ENCODE measurements around the gene CLEC16A. TPM values are rescaled to one million over a fixed set of nuclear protein-coding genes. Genes with fewer than 3 reads are reported as not detected.

Gene CLEC16A
- total RNA-seq, 1 experiment from 2014 or later, result 10.8 TPM

DNA sequence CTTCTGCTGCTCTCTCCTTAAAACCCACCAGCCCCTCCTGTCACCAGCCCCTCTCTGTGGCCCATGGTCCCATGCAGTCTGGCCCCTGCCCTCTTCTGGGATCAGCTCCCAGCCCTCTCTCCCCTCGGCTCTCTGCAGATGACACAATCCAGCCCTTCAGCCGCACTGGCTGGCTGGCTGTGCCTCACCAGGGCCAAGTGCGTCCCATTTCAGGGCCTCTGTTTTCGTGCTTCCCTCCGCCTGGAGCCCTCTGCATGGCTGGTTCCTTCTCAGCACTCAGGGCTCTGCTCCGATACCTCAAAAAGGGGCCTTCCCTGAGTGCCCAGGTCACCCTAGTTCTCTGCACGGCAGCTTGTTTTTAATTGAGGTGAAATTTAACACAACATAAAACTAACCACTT, 187.3 kb downstream of the CLEC16A start:
- DNase-seq (ENCODE audit: extremely low read depth, low read depth), result no peak

DNA sequence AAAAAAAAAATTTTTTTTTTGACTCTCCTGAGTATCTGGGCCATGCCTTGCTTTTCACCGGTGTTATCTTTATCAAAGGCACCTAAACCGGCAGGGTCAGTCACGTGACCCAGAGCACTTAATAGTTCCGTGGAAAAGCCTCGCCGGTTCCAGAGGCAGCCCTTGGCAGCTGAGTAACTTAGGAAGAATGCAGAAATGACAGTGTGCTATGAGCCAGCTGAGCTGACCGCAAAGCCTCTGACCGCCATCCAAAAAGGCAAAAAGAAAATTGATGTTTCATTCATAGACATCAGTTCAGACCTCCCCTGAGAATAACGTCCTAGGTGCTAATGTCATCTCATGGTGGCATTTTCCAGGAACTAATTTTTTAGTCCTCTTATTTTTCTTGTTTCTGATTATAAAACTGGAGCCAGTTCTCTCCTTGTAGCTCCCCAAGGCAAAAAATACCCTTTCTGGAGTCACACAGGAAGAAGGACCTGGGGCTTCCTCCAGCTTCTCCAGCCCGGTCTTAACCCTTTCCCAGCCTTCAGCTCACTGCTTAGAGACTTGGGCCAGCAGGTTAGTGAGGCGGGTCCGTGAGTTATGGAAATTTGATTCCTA, 189.1 kb downstream of the CLEC16A start:
- DNase-seq (ENCODE audit: extremely low read depth, low read depth), result peak; percentile 68

DNA sequence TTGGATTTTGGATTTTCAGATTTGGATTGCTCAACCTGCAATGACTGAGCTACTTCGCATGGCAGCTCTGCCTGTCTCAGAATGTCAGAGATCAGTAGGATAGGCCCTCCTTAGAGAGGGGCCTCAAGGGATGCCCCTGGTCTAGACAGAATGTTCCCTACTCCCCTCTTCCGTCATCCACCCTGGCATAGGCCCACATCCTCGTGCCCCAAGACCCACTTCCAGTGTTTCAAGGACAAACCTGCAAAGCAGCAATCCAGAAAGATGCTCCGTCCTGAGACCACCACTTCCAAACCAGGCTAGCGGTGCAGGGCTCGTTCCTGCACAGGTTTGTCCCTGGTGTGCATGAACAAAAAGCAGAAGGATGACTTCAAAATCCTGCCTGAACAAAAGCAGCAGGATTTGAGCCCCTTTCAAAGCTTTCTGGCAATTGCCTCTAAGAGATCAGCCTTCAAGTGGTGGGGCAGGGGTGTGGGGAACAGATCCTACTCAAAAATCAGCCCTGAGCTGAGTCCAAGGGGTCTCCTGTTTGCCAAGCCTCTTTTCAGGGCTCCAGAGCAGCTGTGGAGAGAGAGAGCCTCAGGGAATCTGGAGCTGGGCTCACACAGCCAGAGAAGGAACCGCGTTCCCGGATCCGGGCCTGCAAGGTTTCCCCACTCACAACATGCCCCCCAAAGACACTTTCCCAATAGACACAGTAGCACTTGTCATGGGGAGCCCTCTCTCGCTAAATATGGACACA, 190.5 kb downstream of the CLEC16A start:
- DNase-seq (ENCODE audit: extremely low read depth, low read depth), result no peak

DNA sequence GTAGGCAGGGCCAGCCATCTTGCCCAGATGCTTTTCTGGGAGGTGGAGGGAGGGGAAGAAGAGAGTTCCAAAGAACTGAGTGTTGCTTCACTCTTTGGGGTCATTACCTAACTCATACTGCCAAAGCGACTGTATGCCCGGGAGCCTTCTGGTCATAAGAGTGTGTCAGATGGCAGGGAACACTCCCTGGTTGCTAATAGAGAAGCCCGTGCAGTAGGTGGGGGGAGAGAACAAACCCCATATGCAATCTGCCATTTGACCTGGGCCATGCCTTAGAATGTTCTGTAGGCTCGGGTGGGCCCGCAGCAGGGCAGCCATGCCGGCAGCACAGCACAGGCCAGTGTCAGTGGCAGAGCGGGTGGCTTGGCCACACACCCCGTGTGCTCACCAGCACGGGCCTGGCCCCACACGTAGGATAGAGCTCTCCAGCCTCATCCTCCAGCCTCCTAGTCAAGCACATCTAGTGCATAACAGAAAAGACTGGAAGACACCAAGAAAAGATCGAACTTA, 191.2 kb downstream of the CLEC16A start:
- DNase-seq (ENCODE audit: extremely low read depth, low read depth), result no peak

DNA sequence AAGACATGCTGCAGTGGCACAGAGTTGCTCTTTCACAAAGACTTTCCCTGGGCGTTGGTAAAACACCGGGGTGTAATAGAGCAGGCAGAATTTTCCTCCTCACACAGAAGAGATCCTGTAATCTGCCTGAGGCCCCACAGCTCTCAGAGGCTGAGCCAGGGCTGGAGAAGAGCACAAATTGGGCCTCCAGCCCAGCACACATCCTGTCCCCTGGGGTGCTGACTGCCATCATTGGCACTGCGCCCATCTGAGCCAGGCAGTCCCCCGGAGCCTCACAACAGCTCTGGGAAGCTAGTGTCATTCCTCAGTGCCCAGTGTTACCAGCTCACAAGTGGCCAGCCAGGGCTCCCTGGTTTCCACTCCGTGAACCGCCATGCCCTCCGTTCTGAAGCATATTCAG, 192.2 kb downstream of the CLEC16A start:
- no peak for DNase-seq (ENCODE audit: extremely low read depth, low read depth)

DNA sequence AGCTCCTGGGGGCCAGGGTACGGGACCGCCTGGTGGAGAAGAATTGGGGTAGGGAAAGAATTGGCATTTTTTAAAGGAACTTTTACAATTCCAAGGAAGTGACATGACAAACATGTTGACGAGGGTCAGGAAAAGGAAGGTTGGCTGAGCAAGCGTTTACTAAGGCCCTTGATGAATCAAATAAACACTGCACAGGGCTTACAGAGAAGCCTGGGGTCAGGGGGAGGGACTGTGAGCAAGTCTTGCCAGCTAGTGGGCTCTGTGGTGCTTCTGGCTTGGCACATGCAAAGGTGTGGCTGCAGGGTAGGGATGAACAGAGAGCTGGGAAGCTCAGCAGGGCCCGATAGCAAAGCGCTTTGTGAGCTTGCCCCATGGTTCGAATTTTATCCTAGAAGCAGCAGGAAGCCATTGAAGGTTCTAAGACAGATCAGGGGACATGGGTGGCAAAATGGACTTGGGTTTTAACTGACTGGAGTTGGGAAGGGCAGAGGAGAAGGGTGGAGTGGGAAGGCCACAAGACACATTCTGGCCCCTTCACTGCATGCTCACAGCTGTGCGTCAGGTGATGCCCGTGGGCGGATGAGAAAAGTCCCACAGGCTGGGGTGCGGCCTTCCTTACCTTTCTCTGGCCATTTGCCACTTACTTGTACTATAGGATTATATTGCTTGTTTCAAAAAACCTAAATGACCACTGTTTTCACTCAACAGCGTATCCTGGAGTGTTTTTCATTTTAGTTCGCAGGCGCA, 193.8 kb downstream of the CLEC16A start:
- no peak for DNase-seq (ENCODE audit: extremely low read depth, low read depth)

DNA sequence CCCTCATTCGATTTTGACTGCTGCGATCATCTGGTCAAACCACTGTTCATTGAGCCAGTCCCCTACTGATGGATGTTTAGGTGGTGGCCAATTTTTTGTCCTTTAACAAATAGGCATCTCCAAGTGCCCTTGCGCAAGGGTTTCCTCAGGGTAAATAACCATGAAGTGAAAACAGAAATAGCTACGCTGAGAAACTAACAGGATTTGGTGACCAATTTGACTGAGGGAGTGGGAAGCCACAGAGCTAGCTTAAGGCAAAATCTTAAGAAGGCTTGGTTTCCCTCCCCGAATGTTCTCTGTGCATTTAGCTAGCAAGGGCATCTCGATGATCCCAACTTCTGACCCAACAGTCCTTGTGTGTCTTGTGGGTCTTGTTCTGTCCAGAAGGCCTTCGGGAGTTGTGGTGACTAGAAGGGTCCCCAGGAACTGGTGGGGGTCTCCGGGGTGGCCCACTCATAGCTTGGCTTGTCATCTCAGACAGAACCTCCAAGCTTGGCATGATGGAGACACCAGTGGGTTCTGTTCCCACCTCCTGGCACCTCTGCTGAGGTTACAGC, 194.5 kb downstream of the CLEC16A start:
- peak; percentile 66 for DNase-seq (ENCODE audit: extremely low read depth, low read depth)

DNA sequence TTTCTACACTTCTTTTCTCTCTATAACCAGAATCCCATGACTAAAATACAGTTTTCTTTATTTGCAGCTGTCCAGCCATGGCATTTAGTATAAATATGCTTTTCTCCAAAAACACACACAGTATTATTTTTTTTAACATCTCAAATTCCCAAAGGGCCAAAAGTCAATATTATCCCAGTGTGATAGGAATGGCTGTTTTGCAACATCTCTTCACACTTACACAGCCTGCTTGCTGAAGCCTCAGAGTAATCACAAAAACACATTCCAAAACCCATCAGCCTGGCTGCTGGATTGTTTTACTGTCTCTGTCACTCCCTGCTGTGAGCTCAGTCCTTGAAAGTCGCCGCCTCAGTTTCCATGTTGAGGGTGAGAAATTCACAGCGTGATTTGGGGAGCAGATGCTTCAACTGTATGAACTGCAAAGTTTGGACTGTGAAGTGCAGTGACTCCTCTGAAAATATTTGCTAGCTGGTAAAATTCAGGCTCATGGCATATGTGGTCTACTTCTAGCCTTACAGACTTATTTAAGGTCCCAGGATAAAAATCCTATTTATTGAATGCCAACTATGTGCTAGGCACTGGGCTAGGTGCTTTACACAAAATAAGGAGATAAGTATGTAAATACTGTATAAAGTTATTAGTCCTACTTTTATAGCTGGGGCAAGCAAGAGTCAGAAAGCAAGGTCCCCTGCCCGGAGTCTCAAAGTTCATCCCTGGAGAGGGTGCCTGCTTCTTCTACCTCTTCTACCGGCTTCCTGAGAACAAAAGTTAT, 195.1 kb downstream of the CLEC16A start:
- DNase-seq (ENCODE audit: extremely low read depth, low read depth), result peak; percentile 83

DNA sequence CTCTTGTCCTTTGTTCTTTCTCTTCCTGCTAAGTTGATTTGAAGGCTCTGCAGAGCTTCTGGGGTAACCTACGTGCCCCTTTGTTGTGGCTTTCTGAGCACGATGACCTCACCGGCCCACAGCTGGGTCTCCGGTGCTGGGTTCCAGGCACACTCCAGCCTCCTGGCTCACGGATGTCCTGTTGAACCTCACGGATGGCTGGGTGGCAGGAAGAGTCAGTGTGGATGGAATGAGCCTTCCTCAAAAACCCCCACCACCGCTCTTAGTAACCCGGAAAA, 195.7 kb downstream of the CLEC16A start:
- no peak for DNase-seq (ENCODE audit: extremely low read depth, low read depth)

DNA sequence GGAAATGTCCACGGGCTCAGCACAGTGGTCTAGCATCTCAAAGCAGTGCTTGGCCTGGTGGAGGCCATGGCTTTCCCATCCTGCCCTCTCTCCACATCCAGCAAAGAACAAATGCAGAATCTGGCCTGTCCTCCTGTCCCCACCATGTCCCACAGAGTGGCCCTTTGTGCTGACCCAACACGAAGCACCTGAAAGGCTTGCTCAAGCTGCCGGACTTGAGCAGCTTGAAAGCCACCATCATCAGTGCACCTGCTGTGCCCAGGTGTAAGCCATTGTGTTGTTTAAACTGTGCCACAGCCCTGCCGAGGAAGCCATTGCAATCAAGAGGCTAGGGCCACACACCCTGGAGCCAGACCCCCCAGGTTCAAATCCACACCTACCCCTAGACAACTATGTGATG, 196.1 kb downstream of the CLEC16A start:
- no peak for DNase-seq (ENCODE audit: extremely low read depth, low read depth)

DNA sequence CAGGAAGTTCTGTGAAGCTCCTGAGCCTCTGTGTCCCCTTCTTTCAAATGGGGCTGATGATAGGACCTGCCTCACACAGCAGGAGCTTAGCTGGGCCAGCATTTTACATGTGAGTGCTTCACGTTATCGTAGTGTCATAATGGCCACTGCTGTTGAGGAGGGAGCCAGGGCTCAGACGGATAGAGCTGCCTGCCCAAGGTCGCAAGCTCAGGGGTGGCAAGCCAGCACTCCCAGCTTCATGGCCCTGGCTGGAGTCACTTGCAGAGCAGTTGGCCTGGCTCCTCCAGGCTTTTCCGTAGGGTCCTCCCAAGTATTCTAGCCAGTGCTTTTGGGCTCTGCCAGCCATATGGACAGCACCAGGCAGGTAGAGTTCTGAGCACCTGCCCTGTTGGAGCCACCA, 196.5 kb downstream of the CLEC16A start:
- DNase-seq (ENCODE audit: extremely low read depth, low read depth), result no peak

DNA sequence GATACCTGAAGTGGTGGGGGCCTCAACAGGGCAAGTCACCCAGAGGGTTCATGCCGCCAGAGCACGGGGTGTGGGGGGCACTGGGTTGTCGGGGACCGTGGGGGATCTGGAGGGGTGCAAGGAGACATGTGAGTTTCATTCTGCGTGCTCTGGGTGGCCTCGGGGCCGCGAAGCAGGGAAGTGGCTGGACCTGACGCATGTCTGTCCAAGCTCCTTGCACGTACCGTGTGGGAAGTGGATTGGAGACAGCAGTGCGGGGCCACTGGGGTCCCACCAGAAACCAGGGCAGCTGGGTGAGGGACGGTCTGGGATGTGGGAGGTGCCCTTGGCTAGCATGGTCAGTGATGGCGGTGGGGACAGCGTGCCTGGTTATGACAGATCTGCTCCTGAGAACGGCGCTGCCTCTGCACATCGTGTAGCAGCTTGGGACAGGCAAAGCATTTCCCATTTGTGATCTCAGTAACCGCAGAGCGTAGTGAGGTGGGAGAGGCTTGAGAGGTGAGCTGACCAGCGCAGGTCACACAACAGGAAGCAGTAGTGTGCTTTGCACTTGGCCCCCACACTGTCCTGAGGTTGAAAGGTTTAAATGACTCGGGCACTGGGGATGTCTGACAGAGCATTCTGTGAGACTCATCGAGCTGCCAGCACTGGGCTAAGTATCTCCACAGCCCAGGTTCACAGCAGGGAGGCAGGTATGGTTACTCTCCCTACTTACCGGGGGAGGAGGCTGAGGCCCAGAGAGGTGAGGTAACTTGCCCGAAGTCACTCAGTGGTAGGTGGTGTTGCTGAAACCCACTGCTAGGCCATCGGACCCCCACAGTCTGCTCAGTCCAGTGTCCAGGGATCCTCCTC, 197.3 kb downstream of the CLEC16A start:
- no peak for DNase-seq (ENCODE audit: extremely low read depth, low read depth)

DNA sequence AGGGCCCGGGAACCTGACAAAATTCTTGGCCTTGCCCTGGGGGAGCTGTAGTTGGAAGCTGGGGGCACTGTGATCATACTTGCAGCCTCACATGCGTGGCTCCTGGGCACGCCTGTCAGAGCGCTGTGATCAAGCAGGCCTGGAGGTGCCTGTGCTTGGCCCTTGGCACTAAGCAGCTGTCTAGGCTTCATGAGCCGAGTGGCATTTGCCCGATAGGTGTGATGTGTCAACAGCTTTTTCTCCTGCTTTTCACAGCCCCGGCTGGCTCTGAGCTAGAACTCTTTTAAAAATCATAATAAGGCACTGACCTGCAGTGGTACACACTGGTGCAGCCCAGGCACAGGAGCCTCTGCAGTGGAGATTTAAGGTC, 197.9 kb downstream of the CLEC16A start:
- no peak for DNase-seq (ENCODE audit: extremely low read depth, low read depth)

DNA sequence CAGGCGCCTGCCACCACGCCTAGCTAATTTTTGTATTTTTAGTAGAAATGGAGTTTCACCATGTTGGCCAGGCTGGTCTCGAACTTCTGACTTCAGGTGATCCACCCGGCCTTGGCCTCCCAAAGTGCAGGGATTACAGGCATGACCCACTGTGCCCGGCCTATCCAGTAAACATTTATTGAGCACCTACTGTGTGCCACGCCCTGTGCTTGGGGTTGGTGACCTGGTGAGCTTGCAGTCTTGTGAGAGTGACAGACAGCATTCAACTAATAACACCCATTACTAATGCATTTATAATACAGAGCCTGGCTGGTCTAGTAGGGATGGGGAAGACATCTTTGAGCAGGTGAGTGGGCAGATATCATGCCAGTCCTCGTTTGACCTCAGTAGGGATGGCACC, 198.6 kb downstream of the CLEC16A start:
- DNase-seq (ENCODE audit: extremely low read depth, low read depth), result no peak

DNA sequence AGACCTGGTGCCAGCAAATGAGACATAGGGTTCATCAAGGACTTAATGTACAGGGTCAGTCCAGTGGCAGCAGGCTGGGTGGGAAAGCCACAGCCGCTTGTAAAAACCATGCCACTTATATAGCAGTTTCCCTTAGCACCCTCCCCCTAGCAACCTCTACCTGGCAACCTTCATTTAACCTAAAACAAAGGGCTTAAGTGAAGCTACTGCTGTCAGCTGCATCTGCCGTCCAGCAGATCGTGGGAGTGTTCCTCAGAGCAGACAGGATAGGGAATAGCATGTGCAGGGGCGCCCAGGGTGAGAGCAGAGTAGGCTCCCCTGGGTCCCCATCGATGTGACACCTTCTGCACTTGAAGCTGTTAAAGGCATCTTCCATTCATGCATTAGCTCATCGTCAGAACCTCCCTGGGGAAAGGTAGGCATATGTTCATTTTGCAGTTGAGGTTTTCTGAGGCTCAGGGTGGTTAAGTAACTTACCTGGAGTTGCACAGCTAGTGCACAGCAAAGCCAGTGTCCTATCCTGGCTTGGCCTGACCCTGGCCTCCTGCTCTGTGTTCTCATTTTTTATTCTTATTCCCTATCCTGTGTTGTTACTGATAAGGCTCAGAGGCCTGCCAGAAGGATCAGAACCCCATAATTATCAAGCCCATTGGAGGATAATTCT, 199.1 kb downstream of the CLEC16A start:
- no peak for DNase-seq (ENCODE audit: extremely low read depth, low read depth)

DNA sequence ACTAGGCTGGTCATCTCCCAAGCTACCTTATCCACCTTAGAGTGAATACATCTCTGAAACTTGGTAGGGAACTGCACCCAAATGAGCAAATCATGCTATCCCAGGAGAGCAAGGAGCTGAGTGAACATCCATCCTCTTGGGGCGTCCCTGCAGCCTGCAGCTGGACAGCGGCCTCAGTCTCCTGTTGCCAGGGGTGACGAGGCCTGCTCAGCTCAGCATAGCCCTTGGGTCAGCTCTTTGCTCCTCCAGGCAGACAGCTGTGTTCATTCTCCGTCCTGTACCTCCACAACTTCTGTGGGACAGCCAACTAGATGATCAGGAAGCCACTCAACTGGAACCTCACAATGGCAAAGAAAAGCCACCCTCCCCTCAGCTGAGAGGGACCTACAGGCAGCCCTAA, 199.8 kb downstream of the CLEC16A start:
- no peak for DNase-seq (ENCODE audit: extremely low read depth, low read depth)

DNA sequence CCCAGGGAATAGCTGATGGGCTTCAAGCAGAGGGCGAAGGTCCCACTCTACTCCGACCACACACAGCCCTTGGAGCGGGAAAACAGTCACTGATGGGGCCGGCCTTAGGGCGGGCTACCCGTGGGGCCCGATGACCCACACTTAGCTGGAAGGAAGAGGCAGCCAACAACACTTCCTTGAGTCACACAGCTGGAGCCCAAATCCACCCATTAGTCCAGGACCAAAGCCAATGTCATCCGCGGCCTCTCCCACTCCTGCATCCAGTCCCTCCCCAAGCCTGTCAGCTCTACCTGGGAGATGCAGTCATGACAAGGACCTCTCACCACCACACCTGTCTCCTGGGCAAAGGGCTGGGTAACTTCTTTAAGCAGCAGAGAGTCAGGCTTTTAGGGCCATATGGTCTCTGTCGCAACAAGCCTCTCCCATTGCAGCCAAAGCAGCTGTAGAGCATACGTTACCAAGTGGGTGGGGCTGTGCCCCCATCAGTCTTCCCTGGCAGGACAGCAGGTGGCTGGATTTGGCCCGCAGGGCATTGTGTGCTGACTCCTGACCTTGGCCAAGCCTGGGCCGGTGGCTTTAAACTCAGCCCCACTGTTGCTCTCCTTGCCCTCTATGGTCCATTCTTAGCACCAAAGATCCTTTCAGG, 200.9 kb downstream of the CLEC16A start:
- no peak for DNase-seq (ENCODE audit: extremely low read depth, low read depth)

DNA sequence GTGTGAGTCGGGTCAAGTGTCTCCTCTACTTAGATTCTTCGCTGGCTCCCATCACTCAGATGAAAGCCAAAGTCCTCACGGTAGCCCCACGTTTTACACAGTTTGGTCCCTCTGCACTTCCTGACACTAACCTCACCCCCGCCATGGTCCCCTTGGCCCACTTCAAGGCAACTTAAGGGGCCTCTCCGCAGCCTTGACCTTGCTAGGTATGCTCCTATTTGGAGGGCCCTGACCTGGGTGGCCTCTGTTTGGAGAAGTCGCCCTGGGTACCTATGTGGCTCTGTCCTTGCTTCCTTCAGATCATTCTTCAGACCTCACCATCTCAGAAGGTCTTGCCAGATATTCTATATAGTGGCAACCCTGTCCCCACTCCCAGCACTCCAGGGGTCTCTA, 201.5 kb downstream of the CLEC16A start:
- DNase-seq (ENCODE audit: extremely low read depth, low read depth), result no peak

Data from NCI-H460 (cell line).